Measurements from ENCODE around the gene DNASE2B. TPM values are rescaled to one million over a fixed set of nuclear protein-coding genes. Genes with fewer than 3 reads are reported as not detected.

The DNASE2B gene
- total and polyA plus RNA-seq, 2 donors (not counting 3 experiments of a cell fraction or from before 2014, with no cell fraction given) = not detected

GRCh38 chr1:84377480-84378095, 20.7 kb upstream of the DNASE2B start:
- ChIA-PET POLR2A (no interaction called here), CTCF (interaction anchor here (0.9 to 2.6 kb wide), 2 partner anchors 56 to 236 kb away, joined by 4 to 7 read pairs; no protein-coding TSS in a partner anchor)
- Histone ChIP-seq H3K9me3 (replicated peaks; ENCODE audit: control insufficient read depth, insufficient read depth, low read length) (no peaks in the 10 kb centered on the region), H3K27me3 (ENCODE audit: control insufficient read depth in 2 of 2, insufficient read depth in 2 of 2, low read length in 2 of 2) (no peaks in the 10 kb centered on the region), H3K4me2 (ENCODE audit: insufficient read depth, low read length) (no peak overlapping the region), H3K9ac (replicated peaks; ENCODE audit: extremely low read depth, insufficient read depth, low read length) (no peak overlapping the region), H4K20me1 (replicated peaks; ENCODE audit: control insufficient read depth, extremely low read depth, insufficient read depth, low read length) (no peaks in the 10 kb centered on the region), H3K9me1 (replicated peaks; ENCODE audit: control insufficient read depth, extremely low read depth, insufficient read depth, low read length) (no peaks in the 10 kb centered on the region), H2AFZ (ENCODE audit: low read depth, low read length) (no peak overlapping the region), H3K4me3 (replicated peaks in 1 of 3; ENCODE audit: insufficient read depth in 1 of 3, low read depth in 1 of 3, low read length in 3 of 3) (no peak overlapping the region), H3K36me3 (ENCODE audit: control insufficient read depth in 2 of 2, extremely low read depth in 1 of 2, insufficient read depth in 2 of 2, low read length in 2 of 2) (no peaks in the 10 kb centered on the region), H3K27ac (ENCODE audit: insufficient read depth, low read depth, low read length) (no peak overlapping the region), H3K4me1 (ENCODE audit: control insufficient read depth, extremely low read depth, insufficient read depth, low read length) (peaks cover 9% of the 10 kb centered on the region), H3K79me2 (ENCODE audit: control insufficient read depth, insufficient read depth, low read length) (no peaks in the 10 kb centered on the region)
- DNase-seq (ENCODE audit: low read depth, low spot score) (no peak), FAIRE-seq (no peak)
- TF ChIP-seq GATA2 (IDR thresholded peaks at IDR 0.05; ENCODE audit: insufficient read depth, insufficient read length, low read depth, low read length) (no peak), EZH2 (IDR thresholded peaks at IDR 0.05; ENCODE audit: borderline replicate concordance, low read depth, low read length, severe bottlenecking) (no peak), POLR2A (IDR thresholded peaks at IDR 0.05; ENCODE audit: low read depth, low read length) (no peak), POLR2AphosphoS5 (IDR thresholded peaks at IDR 0.05; ENCODE audit: insufficient read depth, low read depth, low read length) (no peak), MYC (IDR thresholded peaks at IDR 0.05; ENCODE audit: low read depth, low read length) (no peak), JUN (IDR thresholded peaks at IDR 0.05; ENCODE audit: borderline replicate concordance, insufficient read depth, insufficient read length, low read depth) (no peak)
- TF ChIP-seq, protein P1, sequence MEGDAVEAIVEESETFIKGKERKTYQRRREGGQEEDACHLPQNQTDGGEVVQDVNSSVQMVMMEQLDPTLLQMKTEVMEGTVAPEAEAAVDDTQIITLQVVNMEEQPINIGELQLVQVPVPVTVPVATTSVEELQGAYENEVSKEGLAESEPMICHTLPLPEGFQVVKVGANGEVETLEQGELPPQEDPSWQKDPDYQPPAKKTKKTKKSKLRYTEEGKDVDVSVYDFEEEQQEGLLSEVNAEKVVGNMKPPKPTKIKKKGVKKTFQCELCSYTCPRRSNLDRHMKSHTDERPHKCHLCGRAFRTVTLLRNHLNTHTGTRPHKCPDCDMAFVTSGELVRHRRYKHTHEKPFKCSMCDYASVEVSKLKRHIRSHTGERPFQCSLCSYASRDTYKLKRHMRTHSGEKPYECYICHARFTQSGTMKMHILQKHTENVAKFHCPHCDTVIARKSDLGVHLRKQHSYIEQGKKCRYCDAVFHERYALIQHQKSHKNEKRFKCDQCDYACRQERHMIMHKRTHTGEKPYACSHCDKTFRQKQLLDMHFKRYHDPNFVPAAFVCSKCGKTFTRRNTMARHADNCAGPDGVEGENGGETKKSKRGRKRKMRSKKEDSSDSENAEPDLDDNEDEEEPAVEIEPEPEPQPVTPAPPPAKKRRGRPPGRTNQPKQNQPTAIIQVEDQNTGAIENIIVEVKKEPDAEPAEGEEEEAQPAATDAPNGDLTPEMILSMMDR (IDR thresholded peaks at IDR 0.05; ENCODE audit: extremely low read depth in 1 of 2, insufficient read depth in 1 of 2, low read depth in 1 of 2, low read length in 2 of 2) = no peak
- dilution Hi-C loops (cut with MboI; ENCODE audit: extremely low pct_ligation_motif_present, low sequenced_read_pairs) (no loop called here), intact Hi-C loops (cut with micrococcal nuclease) (no loop called here)
- BruUV-seq (replicated peaks) = no TSS peak
